ENCODE measurements around the gene NAPA.
A peak's percentile ranks its signal among the peaks of the same experiment; 100 is the strongest.
"Not testable (repeated sequence)": the region's sequence is repeated elsewhere in the genome, so short reads cannot be mapped to it uniquely, and the experiment has no call there.

The NAPA gene

GRCh38 chr19:47486220-47486619 is 28.6 kb downstream of the NAPA start:
- not testable (repeated sequence) for DNase-seq (ENCODE audit: low spot score)

GRCh38 chr19:47485210-47485609 is 29.7 kb downstream of the NAPA start:
- no peak for DNase-seq (ENCODE audit: low spot score)

- DNase-seq (ENCODE audit: low spot score): peak; percentile 86
Measured at GRCh38 chr19:47483800-47484690, 30.8 kb downstream of the NAPA start, which contains the start of gene KPTN. Gene KPTN (minus strand): TSS chr19:47484219. CDS start chr19:47484160, 59 bp downstream.

- DNase-seq (ENCODE audit: low spot score): no peak
Measured at GRCh38 chr19:47483200-47483599, 31.7 kb downstream of the NAPA start.

- no peak for DNase-seq (ENCODE audit: low spot score)
Measured at GRCh38 chr19:47481460-47482052, 33.3 kb downstream of the NAPA start.

- DNase-seq (ENCODE audit: low spot score): no peak
Measured at GRCh38 chr19:47480658-47481057, 34.2 kb downstream of the NAPA start.

GRCh38 chr19:47479701-47480503 is 35.0 kb downstream of the NAPA start:
- DNase-seq (ENCODE audit: low spot score): no peak

GRCh38 chr19:47476438-47476972 is 38.4 kb downstream of the NAPA start:
- no peak for DNase-seq (ENCODE audit: low spot score)

- no peak for DNase-seq (ENCODE audit: low spot score)
Measured at GRCh38 chr19:47475465-47475864, 39.4 kb downstream of the NAPA start.

- DNase-seq (ENCODE audit: low spot score): no peak
Measured at GRCh38 chr19:47473336-47473735, 41.5 kb downstream of the NAPA start.

GRCh38 chr19:47471733-47472457 is 43.0 kb downstream of the NAPA start, which contains the start of gene SLC8A2:
Gene SLC8A2 (minus strand): TSS chr19:47471893. CDS start chr19:47466403, 5,490 bp downstream.
- DNase-seq (ENCODE audit: low spot score): peak; percentile 38

GRCh38 chr19:47471381-47471732 is 43.5 kb downstream of the NAPA start:
- no peak for DNase-seq (ENCODE audit: low spot score)

GRCh38 chr19:47470447-47471195 is 44.2 kb downstream of the NAPA start:
- DNase-seq (ENCODE audit: low spot score): no peak

- DNase-seq (ENCODE audit: low spot score): no peak
Measured at GRCh38 chr19:47469719-47470118, 45.1 kb downstream of the NAPA start.

GRCh38 chr19:47469363-47469700 is 45.5 kb downstream of the NAPA start:
- DNase-seq (ENCODE audit: low spot score): no peak

- DNase-seq (ENCODE audit: low spot score): no peak
Measured at GRCh38 chr19:47467914-47468313, 46.9 kb downstream of the NAPA start.

GRCh38 chr19:47465957-47466356 is 48.9 kb downstream of the NAPA start:
- no peak for DNase-seq (ENCODE audit: low spot score)

GRCh38 chr19:47464675-47465419 is 50.0 kb downstream of the NAPA start:
- no peak for DNase-seq (ENCODE audit: low spot score)

- DNase-seq (ENCODE audit: low spot score): no peak
Measured at GRCh38 chr19:47461876-47462275, 53.0 kb downstream of the NAPA start.

GRCh38 chr19:47459477-47459876 is 55.4 kb downstream of the NAPA start:
- DNase-seq (ENCODE audit: low spot score): no peak
